HAP-1 (cell line): ENCODE measurements around the gene NCKAP5.

ENCODE experiments used
- DNase-seq, 2 experiments: peaks; one replicate each; pipeline ENCODE4 v3.0.0-alpha.2; 2016 to 2020; ENCODE audit warnings: low spot score in 2 of 2
- H3K27me3 ChIP-seq: fragments of 250-450 bp; sonication (Bioruptor Pico); 2 replicates; pipeline ENCODE4 v1.5.1; 2020; ENCODE audit warnings: low read depth, mild to moderate bottlenecking, moderate library complexity
- H3K36me3 ChIP-seq: fragments of 250-450 bp; sonication (Bioruptor Pico); replicated peaks from 2 replicates; pipeline ENCODE4 v1.5.1; 2020; ENCODE audit warnings: mild to moderate bottlenecking
- H3K4me1 ChIP-seq: fragments of 250-450 bp; sonication (Bioruptor Pico); 2 replicates; pipeline ENCODE4 v1.5.1; 2020; ENCODE audit warnings: mild to moderate bottlenecking
- H3K4me3 ChIP-seq: fragments of 250-450 bp; sonication (Bioruptor Pico); 2 replicates; pipeline ENCODE4 v1.5.1; 2020; ENCODE audit warnings: mild to moderate bottlenecking, moderate library complexity
- H3K9me3 ChIP-seq: fragments of 250-450 bp; sonication (Bioruptor Pico); 2 replicates; pipeline ENCODE4 v1.5.1; 2020; ENCODE audit warnings: mild to moderate bottlenecking, moderate library complexity
- in situ Hi-C: fragments of 300-500 bp; cut with MboI; formaldehyde crosslinking; loops from 3 replicates; pipeline ENCODE4 v1.14.3; 2020; ENCODE audit warnings: low sequenced_read_pairs, inconsistent platforms, mixed read lengths

Gene NCKAP5

GRCh38 chr2:132659331-132659730 lies 908.9 kb downstream of the NCKAP5 start:
- Histone ChIP-seq H3K36me3 (no peaks in the 10 kb centered on the region), H3K9me3 (no peaks in the 10 kb centered on the region), H3K27me3 (no peaks in the 10 kb centered on the region), H3K4me1 (no peaks in the 10 kb centered on the region), H3K4me3 (no peak overlapping the region)
- DNase-seq = no peak
- in situ Hi-C loops = no loop called here

GRCh38 chr2:132656266-132656975 lies 911.8 kb downstream of the NCKAP5 start:
- in situ Hi-C loops = no loop called here
- Histone ChIP-seq H3K9me3 (no peaks in the 10 kb centered on the region), H3K27me3 (no peaks in the 10 kb centered on the region), H3K36me3 (no peaks in the 10 kb centered on the region), H3K4me1 (no peaks in the 10 kb centered on the region), H3K4me3 (no peak overlapping the region)
- DNase-seq = no peak

- Histone ChIP-seq H3K4me1 (no peaks in the 10 kb centered on the region), H3K27me3 (no peaks in the 10 kb centered on the region), H3K9me3 (no peaks in the 10 kb centered on the region), H3K36me3 (no peaks in the 10 kb centered on the region), H3K4me3 (no peak overlapping the region)
- in situ Hi-C loops = no loop called here
- DNase-seq = no peak
These were observed 913.3 kb downstream of the NCKAP5 start for GRCh38 chr2:132654968-132655367.

- H3K9me3 ChIP-seq = no peaks in the 10 kb centered on the region
- no peaks in the 10 kb centered on the region for H3K4me1 ChIP-seq
- H3K36me3 ChIP-seq = no peaks in the 10 kb centered on the region
- no peak for DNase-seq
- H3K27me3 ChIP-seq = no peaks in the 10 kb centered on the region
- no peak overlapping the region for H3K4me3 ChIP-seq
- in situ Hi-C loops = no loop called here
These were observed 913.9 kb downstream of the NCKAP5 start for GRCh38 chr2:132654335-132654734.

GRCh38 chr2:132652474-132652873 lies 915.8 kb downstream of the NCKAP5 start:
- Histone ChIP-seq H3K9me3 (no peaks in the 10 kb centered on the region), H3K4me3 (no peak overlapping the region), H3K36me3 (no peaks in the 10 kb centered on the region), H3K27me3 (no peaks in the 10 kb centered on the region), H3K4me1 (no peaks in the 10 kb centered on the region)
- in situ Hi-C loops = no loop called here
- no peak for DNase-seq

GRCh38 chr2:132651115-132652045 lies 916.9 kb downstream of the NCKAP5 start:
- DNase-seq = no peak
- no peaks in the 10 kb centered on the region for H3K4me1 ChIP-seq
- no peak overlapping the region for H3K4me3 ChIP-seq
- H3K36me3 ChIP-seq = no peaks in the 10 kb centered on the region
- no peaks in the 10 kb centered on the region; the same call in 1 of the 2 replicates for H3K27me3 ChIP-seq
- H3K9me3 ChIP-seq = no peaks in the 10 kb centered on the region
- in situ Hi-C loops = no loop called here

- in situ Hi-C loops = no loop called here
- Histone ChIP-seq H3K4me1 (no peaks in the 10 kb centered on the region), H3K27me3 (no peaks in the 10 kb centered on the region; the same call in 1 of the 2 replicates), H3K4me3 (no peak overlapping the region), H3K9me3 (no peaks in the 10 kb centered on the region), H3K36me3 (no peaks in the 10 kb centered on the region)
- DNase-seq = no peak
These were observed 921.6 kb downstream of the NCKAP5 start for GRCh38 chr2:132646540-132647108.

- DNase-seq = no peak
- H3K4me1 ChIP-seq = no peaks in the 10 kb centered on the region
- H3K27me3 ChIP-seq = no peaks in the 10 kb centered on the region; the same call in 1 of the 2 replicates
- in situ Hi-C loops = no loop called here
- H3K9me3 ChIP-seq = no peaks in the 10 kb centered on the region
- H3K36me3 ChIP-seq = no peaks in the 10 kb centered on the region
- H3K4me3 ChIP-seq = no peak overlapping the region
These were observed 922.3 kb downstream of the NCKAP5 start for GRCh38 chr2:132645722-132646539.

GRCh38 chr2:132645176-132645575 lies 923.1 kb downstream of the NCKAP5 start:
- H3K9me3 ChIP-seq = no peaks in the 10 kb centered on the region
- in situ Hi-C loops = no loop called here
- no peaks in the 10 kb centered on the region for H3K36me3 ChIP-seq
- no peaks in the 10 kb centered on the region; the same call in 1 of the 2 replicates for H3K27me3 ChIP-seq
- H3K4me3 ChIP-seq = no peak overlapping the region
- no peaks in the 10 kb centered on the region for H3K4me1 ChIP-seq
- DNase-seq = no peak

- no peak for DNase-seq
- Histone ChIP-seq H3K4me3 (no peak overlapping the region), H3K36me3 (no peaks in the 10 kb centered on the region), H3K9me3 (no peaks in the 10 kb centered on the region), H3K4me1 (no peaks in the 10 kb centered on the region), H3K27me3 (no peaks in the 10 kb centered on the region; the same call in 1 of the 2 replicates)
- in situ Hi-C loops = no loop called here
These were observed 925.8 kb downstream of the NCKAP5 start for GRCh38 chr2:132642415-132642814.

GRCh38 chr2:132641819-132642218 lies 926.4 kb downstream of the NCKAP5 start:
- Histone ChIP-seq H3K4me1 (no peaks in the 10 kb centered on the region), H3K4me3 (no peak overlapping the region), H3K36me3 (no peaks in the 10 kb centered on the region), H3K27me3 (no peaks in the 10 kb centered on the region; the same call in 1 of the 2 replicates), H3K9me3 (no peaks in the 10 kb centered on the region)
- in situ Hi-C loops = no loop called here
- DNase-seq = no peak

- in situ Hi-C loops = no loop called here
- no peak for DNase-seq
- Histone ChIP-seq H3K36me3 (no peaks in the 10 kb centered on the region), H3K4me1 (no peaks in the 10 kb centered on the region), H3K27me3 (no peaks in the 10 kb centered on the region), H3K4me3 (no peak overlapping the region), H3K9me3 (no peaks in the 10 kb centered on the region)
These were observed 928.1 kb downstream of the NCKAP5 start for GRCh38 chr2:132640116-132640515.

GRCh38 chr2:132638313-132639040 lies 929.8 kb downstream of the NCKAP5 start:
- H3K36me3 ChIP-seq = no peaks in the 10 kb centered on the region
- no peak for DNase-seq
- no peak overlapping the region for H3K4me3 ChIP-seq
- in situ Hi-C loops = no loop called here
- H3K9me3 ChIP-seq = no peaks in the 10 kb centered on the region
- H3K4me1 ChIP-seq = no peaks in the 10 kb centered on the region
- H3K27me3 ChIP-seq = no peaks in the 10 kb centered on the region
